Central memory CD8-positive, alpha-beta T cell (primary cell): Measurements from ENCODE around the gene REEP5.
"Not testable (repeated sequence)": the region's sequence is repeated elsewhere in the genome, so short reads cannot be mapped to it uniquely, and the experiment has no call there.

ENCODE experiments used
- ATAC-seq: fragments of 150-1000 bp; cut with Tn5 transposase; replicated peaks from 2 replicates; pipeline ENCODE4 v1.10.0; 2022; ENCODE audit warnings: mild to moderate bottlenecking, moderate FRiP score, moderate number of reproducible peaks; ENCODE audit not compliant: poor library complexity, severe bottlenecking; ENCODE audit errors: extremely low read depth
- DNase-seq, 2 donors: peaks; one replicate each; pipeline ENCODE4 v3.0.0; 2021; ENCODE audit warnings: low spot score in 2 of 2
- H3K27ac Mint-ChIP-seq: one replicate; pipeline ENCODE4 v1.8.0; 2022; ENCODE audit warnings: low read depth, mild to moderate bottlenecking, moderate library complexity, mixed read lengths
- H3K27me3 Mint-ChIP-seq: one replicate; pipeline ENCODE4 v1.8.0; 2022; ENCODE audit warnings: mixed read lengths
- H3K36me3 Mint-ChIP-seq: one replicate; pipeline ENCODE4 v1.8.0; 2022; ENCODE audit warnings: mild to moderate bottlenecking, moderate library complexity, mixed read lengths; ENCODE audit not compliant: insufficient read depth
- H3K4me1 Mint-ChIP-seq: one replicate; pipeline ENCODE4 v1.8.0; 2022; ENCODE audit warnings: mixed read lengths
- H3K4me3 Mint-ChIP-seq: one replicate; pipeline ENCODE4 v1.8.0; 2022; ENCODE audit warnings: mild to moderate bottlenecking, moderate library complexity, mixed read lengths
- H3K9me3 Mint-ChIP-seq: one replicate; pipeline ENCODE4 v1.8.0; 2022; ENCODE audit warnings: mixed read lengths

The REEP5 gene

GRCh38 chr5:112921833-112922817, at the start of gene REEP5:
Gene REEP5 (minus strand): TSS chr5:112922227. CDS start chr5:112922190, 37 bp downstream.
- peaks cover 23% of the 10 kb centered on the region for H3K36me3 Mint-ChIP-seq
- peak within 1 kb of the TSS; percentile 82 for H3K4me3 Mint-ChIP-seq
- H3K27ac Mint-ChIP-seq = peak within 1 kb of the TSS; percentile 98
- no peaks in the 10 kb centered on the region for H3K27me3 Mint-ChIP-seq
- H3K9me3 Mint-ChIP-seq = no peaks in the 10 kb centered on the region
- ATAC-seq (peak; percentile 66), DNase-seq (peak; percentile 71 to 77)
- H3K4me1 Mint-ChIP-seq = peaks cover 60% of the 10 kb centered on the region

- Mint-ChIP-seq H3K9me3 (no peaks in the 10 kb centered on the region), H3K27me3 (no peaks in the 10 kb centered on the region), H3K27ac (no peak overlapping the region), H3K36me3 (peaks cover 4% of the 10 kb centered on the region), H3K4me1 (peaks cover 17% of the 10 kb centered on the region), H3K4me3 (no peak overlapping the region)
- DNase-seq = no peak
- no peak for ATAC-seq
Observed at GRCh38 chr5:112971276-112971675, 49.2 kb upstream of the REEP5 start.

- no peaks in the 10 kb centered on the region for H3K27me3 Mint-ChIP-seq
- peaks cover 12% of the 10 kb centered on the region for H3K4me1 Mint-ChIP-seq
- H3K27ac Mint-ChIP-seq = no peak overlapping the region
- no peak for DNase-seq
- no peaks in the 10 kb centered on the region for H3K9me3 Mint-ChIP-seq
- ATAC-seq = no peak
- H3K4me3 Mint-ChIP-seq = no peak overlapping the region
- H3K36me3 Mint-ChIP-seq = peaks cover 2% of the 10 kb centered on the region
Observed at GRCh38 chr5:112968411-112969106, 46.5 kb upstream of the REEP5 start.

- ATAC-seq = no peak
- Mint-ChIP-seq H3K4me1 (peaks cover 19% of the 10 kb centered on the region), H3K36me3 (peaks cover 2% of the 10 kb centered on the region), H3K27ac (no peak overlapping the region), H3K27me3 (no peaks in the 10 kb centered on the region), H3K9me3 (no peaks in the 10 kb centered on the region), H3K4me3 (no peak overlapping the region)
- no peak for DNase-seq
Observed at GRCh38 chr5:112967520-112968083, 45.6 kb upstream of the REEP5 start.

GRCh38 chr5:112965733-112966306, 43.8 kb upstream of the REEP5 start:
- Mint-ChIP-seq H3K27ac (no peak overlapping the region), H3K4me3 (no peak overlapping the region), H3K27me3 (no peaks in the 10 kb centered on the region), H3K4me1 (peaks cover 19% of the 10 kb centered on the region), H3K9me3 (no peaks in the 10 kb centered on the region), H3K36me3 (peaks cover 2% of the 10 kb centered on the region)
- DNase-seq = no peak
- no peak for ATAC-seq

GRCh38 chr5:112963374-112963733, 41.3 kb upstream of the REEP5 start:
- not testable (repeated sequence) for ATAC-seq, H3K4me3 Mint-ChIP-seq
- peaks cover 18% of the 10 kb centered on the region for H3K4me1 Mint-ChIP-seq

GRCh38 chr5:112960863-112961504, 39.0 kb upstream of the REEP5 start:
- Mint-ChIP-seq H3K36me3 (no peaks in the 10 kb centered on the region), H3K27ac (no peak overlapping the region), H3K4me3 (no peak overlapping the region), H3K27me3 (no peaks in the 10 kb centered on the region), H3K4me1 (peaks cover 18% of the 10 kb centered on the region), H3K9me3 (no peaks in the 10 kb centered on the region)
- DNase-seq (no peak), ATAC-seq (no peak)

More at GRCh38 chr5:112963374-112963733, 41.3 kb upstream of the REEP5 start:
- not testable (repeated sequence) for H3K9me3 Mint-ChIP-seq, H3K27me3 Mint-ChIP-seq, H3K27ac Mint-ChIP-seq, DNase-seq, H3K36me3 Mint-ChIP-seq

- Mint-ChIP-seq H3K9me3 (no peaks in the 10 kb centered on the region), H3K27ac (no peak overlapping the region), H3K4me3 (no peak overlapping the region), H3K36me3 (no peaks in the 10 kb centered on the region), H3K27me3 (no peaks in the 10 kb centered on the region), H3K4me1 (peaks cover 18% of the 10 kb centered on the region)
- DNase-seq (no peak), ATAC-seq (no peak)
Observed at GRCh38 chr5:112960315-112960714, 38.3 kb upstream of the REEP5 start.

- not testable (repeated sequence) for H3K9me3 Mint-ChIP-seq, H3K27me3 Mint-ChIP-seq, H3K27ac Mint-ChIP-seq, DNase-seq, H3K36me3 Mint-ChIP-seq, ATAC-seq, H3K4me3 Mint-ChIP-seq
- peaks cover 18% of the 10 kb centered on the region for H3K4me1 Mint-ChIP-seq
Observed at GRCh38 chr5:112959872-112960271, 37.8 kb upstream of the REEP5 start.

GRCh38 chr5:112958093-112959088, 36.4 kb upstream of the REEP5 start:
- ATAC-seq (no peak), DNase-seq (no peak)
- Mint-ChIP-seq H3K27ac (no peak overlapping the region), H3K36me3 (no peaks in the 10 kb centered on the region), H3K9me3 (no peaks in the 10 kb centered on the region), H3K4me1 (peaks cover 11% of the 10 kb centered on the region), H3K4me3 (no peak overlapping the region), H3K27me3 (no peaks in the 10 kb centered on the region)

- DNase-seq (no peak), ATAC-seq (no peak)
- Mint-ChIP-seq H3K36me3 (no peaks in the 10 kb centered on the region), H3K27ac (no peak overlapping the region), H3K27me3 (no peaks in the 10 kb centered on the region), H3K9me3 (no peaks in the 10 kb centered on the region), H3K4me1 (peaks cover 5% of the 10 kb centered on the region), H3K4me3 (no peak overlapping the region)
Observed at GRCh38 chr5:112957036-112957808, 35.2 kb upstream of the REEP5 start.
